SU-DHL-6 (cell line): ENCODE results near the gene SLN.

ENCODE experiments used
- EZH2phosphoT487 ChIP-seq: fragments of 200-600 bp; sonication (generic), shearing (Covaris generic); conservative IDR thresholded peaks from 2 replicates; pipeline ENCODE4 v1.6.1; 2018; ENCODE audit warnings: mild to moderate bottlenecking, antibody characterized with exemption, low read length, moderate library complexity, mixed read lengths
- TF ChIP-seq, protein P1 (sequence below): fragments of 200-600 bp; sonication (generic); IDR thresholded peaks from one replicate; pipeline ENCODE4 v1.5.1; 2017; ENCODE audit warnings: antibody characterized with exemption, mild to moderate bottlenecking, low read length, moderate library complexity; ENCODE audit not compliant: insufficient read depth, poor library complexity, severe bottlenecking

DNA sequence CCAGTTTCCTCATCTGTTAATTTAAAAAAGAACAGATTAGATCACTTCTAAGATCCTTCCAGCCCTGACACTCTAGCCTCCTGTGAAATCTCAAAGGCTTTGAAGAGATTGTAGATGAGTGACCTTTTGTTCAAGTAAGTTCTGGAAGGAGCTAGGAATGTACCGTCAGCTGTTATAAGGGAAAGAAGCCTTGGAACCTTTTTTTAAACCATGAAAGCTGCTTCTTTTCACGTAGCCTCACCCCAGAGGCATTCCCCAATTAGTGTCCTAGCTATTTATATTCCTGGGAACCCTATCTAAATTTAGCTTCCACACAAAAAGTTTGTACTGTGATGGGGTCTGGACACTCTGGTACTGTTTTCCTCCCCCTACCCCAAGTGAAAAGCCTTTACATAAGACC is 35.8 kb upstream of the SLN start:
- TF ChIP-seq, protein P1, sequence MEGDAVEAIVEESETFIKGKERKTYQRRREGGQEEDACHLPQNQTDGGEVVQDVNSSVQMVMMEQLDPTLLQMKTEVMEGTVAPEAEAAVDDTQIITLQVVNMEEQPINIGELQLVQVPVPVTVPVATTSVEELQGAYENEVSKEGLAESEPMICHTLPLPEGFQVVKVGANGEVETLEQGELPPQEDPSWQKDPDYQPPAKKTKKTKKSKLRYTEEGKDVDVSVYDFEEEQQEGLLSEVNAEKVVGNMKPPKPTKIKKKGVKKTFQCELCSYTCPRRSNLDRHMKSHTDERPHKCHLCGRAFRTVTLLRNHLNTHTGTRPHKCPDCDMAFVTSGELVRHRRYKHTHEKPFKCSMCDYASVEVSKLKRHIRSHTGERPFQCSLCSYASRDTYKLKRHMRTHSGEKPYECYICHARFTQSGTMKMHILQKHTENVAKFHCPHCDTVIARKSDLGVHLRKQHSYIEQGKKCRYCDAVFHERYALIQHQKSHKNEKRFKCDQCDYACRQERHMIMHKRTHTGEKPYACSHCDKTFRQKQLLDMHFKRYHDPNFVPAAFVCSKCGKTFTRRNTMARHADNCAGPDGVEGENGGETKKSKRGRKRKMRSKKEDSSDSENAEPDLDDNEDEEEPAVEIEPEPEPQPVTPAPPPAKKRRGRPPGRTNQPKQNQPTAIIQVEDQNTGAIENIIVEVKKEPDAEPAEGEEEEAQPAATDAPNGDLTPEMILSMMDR = no peak
- no peak for TF ChIP-seq EZH2phosphoT487
